MG63 (cell line): ENCODE measurements around the gene BMP8A. TPM values are rescaled to one million over a fixed set of nuclear protein-coding genes. Genes with fewer than 3 reads are reported as not detected.
"Not testable (repeated sequence)": the region's sequence is repeated elsewhere in the genome, so short reads cannot be mapped to it uniquely, and the experiment has no call there.

ENCODE experiments used
- DNase-seq: peaks from one replicate; pipeline ENCODE4 v3.0.0-alpha.2; 2020
- H3K27me3 ChIP-seq: fragments of 250-450 bp; sonication (Bioruptor Pico); 2 replicates; pipeline ENCODE4 v1.5.1; 2020; ENCODE audit warnings: mild to moderate bottlenecking, moderate library complexity
- H3K36me3 ChIP-seq: fragments of 250-450 bp; sonication (Bioruptor Pico); 2 replicates; pipeline ENCODE4 v1.5.1; 2020; ENCODE audit warnings: mild to moderate bottlenecking, moderate library complexity
- H3K4me3 ChIP-seq: fragments of 250-450 bp; sonication (Bioruptor Pico); 2 replicates; pipeline ENCODE4 v1.5.1; 2020; ENCODE audit warnings: mild to moderate bottlenecking, moderate library complexity
- H3K9me3 ChIP-seq: fragments of 250-450 bp; sonication (Bioruptor Pico); 2 replicates; pipeline ENCODE4 v1.5.1; 2020; ENCODE audit warnings: mild to moderate bottlenecking, moderate library complexity
- total RNA-seq: library from RNA; depleted of rRNA; stranded (reverse); fragments of >200 nt; shearing (Covaris generic); gene quantifications from 2 replicates; pipeline ENCODE4 v1.2.3, GENCODE V29; 2014; ENCODE audit warnings: low replicate concordance

Gene BMP8A
- total RNA-seq, 1 experiment from 2014 or later, result not detected

DNA sequence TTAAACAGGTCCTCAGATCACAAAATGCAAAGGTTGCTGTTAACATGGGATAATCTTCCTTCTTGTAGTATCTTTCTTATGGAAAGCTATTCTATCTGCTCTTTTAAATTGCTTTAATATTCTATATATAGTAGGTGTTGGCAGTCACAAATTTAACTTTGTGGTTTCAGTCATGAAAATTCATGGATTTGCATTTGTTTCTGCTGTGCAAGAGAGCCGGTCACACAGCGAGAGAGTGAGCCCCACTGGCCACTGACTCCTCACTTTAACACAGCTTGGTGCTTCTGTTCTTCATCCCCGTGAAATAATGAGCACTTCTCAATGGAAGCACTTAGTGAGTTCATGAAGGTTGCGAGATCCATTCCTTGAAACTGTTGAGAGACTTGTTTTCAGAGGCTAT, 18.1 kb upstream of the BMP8A start:
- Histone ChIP-seq H3K4me3 (no peak overlapping the region), H3K9me3 (no peaks in the 10 kb centered on the region), H3K36me3 (peaks cover 42% of the 10 kb centered on the region), H3K27me3 (no peaks in the 10 kb centered on the region)
- DNase-seq, result no peak

DNA sequence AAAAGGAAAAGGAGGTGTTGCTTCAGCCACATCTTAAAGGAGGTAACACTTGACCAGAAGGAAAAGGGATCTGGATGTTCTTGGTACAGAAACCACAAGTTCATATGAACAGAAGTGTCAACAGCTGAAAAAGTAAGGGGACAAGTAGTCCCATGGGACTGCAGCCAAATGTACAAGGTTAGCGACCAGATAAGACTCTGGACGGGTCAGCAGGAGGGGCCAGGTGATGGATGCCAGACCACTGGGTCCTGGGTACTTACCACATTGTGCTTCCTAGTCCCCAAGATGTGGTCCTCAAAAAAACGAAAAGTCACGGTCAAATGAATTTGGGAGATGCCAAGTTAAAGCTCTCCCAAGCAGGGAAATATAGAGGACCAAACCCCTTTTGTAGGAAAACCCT, 16.6 kb upstream of the BMP8A start:
- no peaks in the 10 kb centered on the region for H3K27me3 ChIP-seq
- DNase-seq, result no peak
- no peak overlapping the region for H3K4me3 ChIP-seq
- no peaks in the 10 kb centered on the region for H3K9me3 ChIP-seq
- peaks cover 35% of the 10 kb centered on the region for H3K36me3 ChIP-seq

DNA sequence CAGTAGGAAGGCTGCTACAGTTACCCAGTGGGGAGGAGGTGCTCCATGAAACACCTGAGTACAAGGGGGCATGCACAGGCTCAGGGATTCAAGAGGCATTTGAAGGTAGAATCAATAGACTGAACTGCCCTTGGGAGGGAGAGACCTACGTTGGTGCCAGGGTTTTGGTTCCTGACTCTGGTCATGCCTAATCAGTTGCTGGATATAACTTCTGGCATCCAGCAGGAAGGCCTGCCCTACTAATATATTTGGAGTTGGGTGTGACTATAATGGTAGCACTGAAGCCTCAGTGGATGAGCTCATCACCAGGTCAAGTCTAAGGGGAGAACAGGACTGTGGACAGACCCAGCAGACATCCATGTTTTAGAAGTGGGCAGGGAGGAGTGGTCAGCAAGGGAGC, 15.9 kb upstream of the BMP8A start:
- H3K27me3 ChIP-seq, DNase-seq, H3K4me3 ChIP-seq, H3K9me3 ChIP-seq: not testable (repeated sequence)
- H3K36me3 ChIP-seq, result peaks cover 36% of the 10 kb centered on the region

DNA sequence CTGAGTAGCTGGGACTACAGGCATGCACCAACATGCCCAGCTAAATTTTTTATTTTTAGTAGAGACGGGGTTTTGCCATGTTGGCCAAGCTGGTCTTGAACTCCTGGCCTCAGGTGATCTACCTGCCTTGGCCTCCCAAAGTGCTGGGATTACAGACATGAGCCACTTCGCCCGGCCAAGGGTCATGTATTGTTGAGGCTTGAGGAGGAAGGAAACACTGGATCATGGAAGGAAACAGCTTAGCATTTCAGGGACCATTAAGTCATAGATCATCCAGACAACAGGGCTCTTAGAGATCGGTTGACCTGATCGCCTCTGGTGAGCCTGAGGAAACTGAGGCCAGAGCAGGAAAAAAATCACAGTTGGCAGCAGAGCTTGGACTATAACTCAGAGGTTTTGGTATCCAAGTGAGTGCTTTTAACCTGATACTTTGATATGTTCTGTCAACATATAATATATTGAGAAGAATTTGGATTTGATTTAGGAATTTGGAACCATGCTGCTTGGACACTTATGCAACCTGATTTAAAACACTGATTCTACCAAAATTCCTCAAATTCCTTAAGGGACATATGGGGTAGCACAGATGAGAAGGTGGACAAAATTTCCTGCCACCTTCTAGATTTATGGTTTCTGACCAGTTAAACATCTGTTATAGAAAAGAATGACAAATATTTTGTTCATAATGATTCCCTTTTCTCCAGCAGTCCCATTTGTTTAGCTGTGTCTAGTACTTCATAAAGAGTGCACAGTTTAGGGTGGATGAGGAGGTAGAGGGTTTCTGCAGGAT, 13.1 kb upstream of the BMP8A start:
- Histone ChIP-seq H3K4me3 (no peak overlapping the region), H3K9me3 (no peaks in the 10 kb centered on the region), H3K27me3 (no peaks in the 10 kb centered on the region), H3K36me3 (peaks cover 27% of the 10 kb centered on the region)
- DNase-seq, result no peak

DNA sequence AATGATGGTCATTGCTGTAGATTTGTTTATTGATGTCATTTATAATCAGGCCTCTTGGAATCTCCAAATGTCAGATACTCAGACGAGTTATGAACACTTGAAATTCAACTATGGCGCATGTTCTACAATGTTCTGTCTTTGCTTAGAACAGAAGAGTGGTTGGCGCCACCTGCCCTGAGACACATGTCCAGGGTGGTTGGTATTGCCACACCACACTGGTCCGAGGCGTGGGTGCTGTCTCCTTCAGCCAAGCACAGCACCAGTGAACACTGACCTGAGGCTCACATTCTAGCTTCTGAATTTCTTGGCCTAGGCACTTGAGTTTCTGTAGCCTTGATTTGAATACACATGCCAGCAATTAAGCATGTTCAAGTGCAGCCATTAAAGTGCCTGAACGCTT, 10.1 kb upstream of the BMP8A start:
- no peaks in the 10 kb centered on the region for H3K9me3 ChIP-seq
- no peak for DNase-seq
- peaks cover 42% of the 10 kb centered on the region for H3K36me3 ChIP-seq
- H3K4me3 ChIP-seq, result no peak overlapping the region
- no peaks in the 10 kb centered on the region for H3K27me3 ChIP-seq

DNA sequence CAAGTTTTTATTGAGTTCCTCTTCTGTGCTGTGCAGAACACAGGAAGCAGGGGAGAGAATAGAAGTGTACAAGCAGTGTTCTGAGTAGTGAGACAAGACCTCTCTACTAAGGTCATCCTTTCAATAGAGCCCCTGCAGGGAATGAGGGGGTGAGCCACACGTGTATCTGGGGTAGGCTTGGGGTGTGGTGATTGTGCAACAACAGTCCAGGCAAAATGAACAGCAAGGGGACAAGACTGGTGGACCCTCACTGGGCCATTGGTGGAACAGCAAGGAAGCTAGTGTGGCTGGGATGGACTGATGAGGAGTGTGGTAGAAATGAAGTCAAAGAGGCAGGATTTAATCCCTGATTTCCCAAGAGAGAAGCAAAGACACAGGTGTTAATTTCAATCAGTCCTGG, 8.2 kb upstream of the BMP8A start:
- Histone ChIP-seq H3K4me3 (no peak overlapping the region), H3K9me3 (no peaks in the 10 kb centered on the region), H3K36me3 (peaks cover 50% of the 10 kb centered on the region), H3K27me3 (no peaks in the 10 kb centered on the region)
- no peak for DNase-seq

DNA sequence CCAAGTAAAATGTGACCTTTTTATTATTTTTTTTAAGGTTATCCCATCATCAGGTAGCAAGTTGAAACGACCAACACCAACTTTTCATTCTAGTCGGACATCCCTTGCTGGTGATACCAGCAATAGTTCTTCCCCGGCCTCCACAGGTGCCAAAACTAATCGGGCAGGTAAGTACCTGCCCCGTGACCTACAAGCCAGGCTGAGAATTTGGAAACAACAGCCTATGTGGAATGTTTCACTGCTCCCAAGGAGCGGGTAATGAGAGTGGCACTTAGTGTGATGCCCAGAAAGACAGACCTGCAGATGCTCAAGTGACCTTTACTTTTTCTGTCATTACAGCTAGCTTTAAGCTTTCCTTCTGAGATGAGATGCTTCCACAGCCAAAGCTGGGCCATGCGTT, 6.9 kb upstream of the BMP8A start:
- no peak overlapping the region for H3K4me3 ChIP-seq
- H3K27me3 ChIP-seq, result no peaks in the 10 kb centered on the region
- peaks cover 45% of the 10 kb centered on the region for H3K36me3 ChIP-seq
- no peak for DNase-seq
- no peaks in the 10 kb centered on the region for H3K9me3 ChIP-seq

DNA sequence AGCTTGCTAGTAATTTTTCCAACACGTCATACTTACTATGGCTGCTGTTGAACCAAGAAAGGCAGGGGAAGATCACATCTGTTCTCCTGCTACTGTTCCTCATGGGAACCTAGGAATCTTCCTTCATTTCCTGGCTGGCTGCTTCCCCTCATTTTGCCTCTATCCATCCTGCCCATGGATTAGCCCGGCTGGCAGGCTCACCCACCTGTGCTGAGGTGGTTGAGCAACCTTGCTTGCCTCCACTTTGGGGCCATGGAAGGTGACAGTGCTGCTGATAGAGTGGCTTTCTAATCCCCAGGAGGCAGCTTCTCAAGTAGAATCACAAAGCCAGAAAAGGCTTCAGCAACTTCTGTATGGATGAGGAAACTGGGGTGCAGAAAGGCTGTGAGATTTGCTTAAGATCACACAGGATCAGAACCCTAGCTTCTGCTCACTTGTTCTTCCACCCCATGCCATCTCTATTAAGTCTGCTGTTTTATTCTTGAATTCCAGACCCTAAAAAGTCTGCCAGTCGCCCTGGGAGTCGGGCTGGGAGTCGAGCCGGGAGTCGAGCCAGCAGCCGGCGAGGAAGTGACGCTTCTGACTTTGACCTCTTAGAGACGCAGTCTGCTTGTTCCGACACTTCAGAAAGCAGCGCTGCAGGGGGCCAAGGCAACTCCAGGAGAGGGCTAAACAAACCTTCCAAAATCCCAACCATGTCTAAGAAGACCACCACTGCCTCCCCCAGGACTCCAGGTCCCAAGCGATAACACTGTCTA, 6.2 kb upstream of the BMP8A start:
- Histone ChIP-seq H3K27me3 (no peaks in the 10 kb centered on the region), H3K36me3 (peaks cover 38% of the 10 kb centered on the region), H3K4me3 (no peak overlapping the region), H3K9me3 (no peaks in the 10 kb centered on the region)
- no peak for DNase-seq

DNA sequence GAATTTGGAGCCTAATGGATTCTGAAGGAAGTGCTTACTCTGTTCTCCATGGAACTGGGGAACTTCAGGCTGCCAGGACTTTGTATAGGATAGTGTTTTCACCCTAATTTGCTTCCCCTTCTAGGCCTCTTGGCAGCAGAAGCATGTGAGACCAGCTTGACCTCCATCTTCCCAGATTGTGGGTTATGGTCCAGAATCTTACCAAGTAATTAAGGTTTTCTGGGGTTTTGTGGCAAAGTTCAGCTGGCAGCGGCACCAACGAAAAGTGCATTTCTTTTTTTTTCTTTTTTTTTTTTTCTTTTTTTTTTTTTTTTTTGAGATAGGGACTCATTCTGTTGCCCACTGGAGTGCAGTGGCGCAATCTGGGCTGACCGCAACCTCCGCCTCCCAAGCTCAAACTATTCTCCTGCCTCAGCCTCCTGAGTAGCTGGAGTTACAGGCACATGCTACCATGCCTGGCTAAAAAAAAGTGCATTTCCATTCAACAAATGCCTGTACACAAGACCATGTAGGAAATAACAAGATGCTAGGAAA, 3.4 kb upstream of the BMP8A start:
- no peaks in the 10 kb centered on the region for H3K27me3 ChIP-seq
- no peak for DNase-seq
- H3K4me3 ChIP-seq, result no peak overlapping the region
- H3K36me3 ChIP-seq, result peaks cover 28% of the 10 kb centered on the region
- H3K9me3 ChIP-seq, result no peaks in the 10 kb centered on the region

DNA sequence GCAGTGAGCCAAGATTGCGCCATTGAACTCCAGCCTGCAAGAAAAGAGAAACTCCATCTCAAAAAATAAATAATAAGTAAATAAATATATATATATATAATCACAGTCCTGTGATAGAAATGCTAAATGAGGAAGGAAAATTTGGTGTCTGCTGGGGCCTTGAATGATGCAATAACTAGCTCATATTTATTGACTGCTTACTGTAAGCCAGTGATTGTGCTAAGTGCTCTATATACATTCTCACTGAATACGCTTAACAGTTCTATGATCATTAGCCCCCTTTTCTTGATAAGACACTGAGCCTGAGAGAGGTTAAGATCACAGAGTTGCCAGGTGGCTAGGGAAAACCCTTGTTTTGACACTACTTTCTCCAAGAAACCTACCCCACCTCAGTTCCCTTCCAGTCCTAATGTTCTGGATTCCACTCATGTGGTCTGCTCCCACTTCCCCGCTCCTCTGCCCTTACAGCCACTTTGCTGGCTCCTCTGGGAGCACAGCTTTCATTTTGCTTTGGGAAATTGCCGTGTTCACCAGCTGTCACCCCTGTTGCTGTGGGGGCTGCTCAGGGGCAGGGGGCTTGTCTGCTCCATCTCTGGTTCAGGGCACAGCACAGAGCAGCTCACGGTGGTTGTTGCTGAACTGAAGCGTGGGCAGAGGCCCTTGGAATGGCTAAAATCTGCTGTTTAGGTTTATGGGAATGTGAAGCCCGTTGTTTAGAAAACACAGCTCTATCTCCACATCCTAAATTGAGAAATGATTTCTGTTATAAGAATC, 2.5 kb upstream of the BMP8A start:
- H3K36me3 ChIP-seq, result peaks cover 25% of the 10 kb centered on the region
- H3K9me3 ChIP-seq, result no peaks in the 10 kb centered on the region
- H3K27me3 ChIP-seq, result no peaks in the 10 kb centered on the region
- no peak for DNase-seq
- no peak overlapping the region for H3K4me3 ChIP-seq

DNA sequence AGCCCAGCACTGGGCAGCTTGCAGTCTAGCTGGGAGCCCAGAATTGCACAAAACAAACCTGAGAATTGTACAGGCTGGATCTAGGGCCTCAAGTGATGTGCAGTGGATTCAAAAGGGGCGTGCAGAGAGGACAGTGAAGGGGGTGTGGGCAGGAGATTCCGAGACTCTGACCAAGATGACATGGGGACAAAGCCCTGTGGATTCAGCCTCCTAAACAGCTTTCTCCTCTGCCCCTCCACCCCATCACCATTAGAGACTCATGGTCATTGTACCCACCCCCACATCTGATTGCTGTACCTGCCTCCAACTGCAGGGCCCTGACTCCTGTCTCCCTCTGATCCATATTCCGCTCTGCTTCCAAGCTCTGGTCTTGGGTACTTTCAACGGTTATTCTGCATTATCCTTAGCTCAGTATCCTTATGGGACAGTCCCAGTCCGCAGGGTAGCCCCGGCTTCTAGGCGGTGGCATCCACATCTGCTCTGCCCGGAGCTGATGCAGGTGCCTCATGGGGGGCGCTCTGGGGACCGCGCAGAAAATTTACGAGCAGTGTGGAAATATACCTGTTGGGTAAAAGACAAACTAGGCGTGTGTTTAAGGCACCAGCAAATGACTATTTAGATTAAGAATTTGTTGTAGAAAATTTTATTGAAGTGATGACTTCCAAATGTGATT, 1.7 kb upstream of the BMP8A start:
- no peak for DNase-seq
- Histone ChIP-seq H3K9me3 (no peaks in the 10 kb centered on the region), H3K36me3 (peaks cover 22% of the 10 kb centered on the region), H3K4me3 (no peak overlapping the region), H3K27me3 (no peaks in the 10 kb centered on the region)

DNA sequence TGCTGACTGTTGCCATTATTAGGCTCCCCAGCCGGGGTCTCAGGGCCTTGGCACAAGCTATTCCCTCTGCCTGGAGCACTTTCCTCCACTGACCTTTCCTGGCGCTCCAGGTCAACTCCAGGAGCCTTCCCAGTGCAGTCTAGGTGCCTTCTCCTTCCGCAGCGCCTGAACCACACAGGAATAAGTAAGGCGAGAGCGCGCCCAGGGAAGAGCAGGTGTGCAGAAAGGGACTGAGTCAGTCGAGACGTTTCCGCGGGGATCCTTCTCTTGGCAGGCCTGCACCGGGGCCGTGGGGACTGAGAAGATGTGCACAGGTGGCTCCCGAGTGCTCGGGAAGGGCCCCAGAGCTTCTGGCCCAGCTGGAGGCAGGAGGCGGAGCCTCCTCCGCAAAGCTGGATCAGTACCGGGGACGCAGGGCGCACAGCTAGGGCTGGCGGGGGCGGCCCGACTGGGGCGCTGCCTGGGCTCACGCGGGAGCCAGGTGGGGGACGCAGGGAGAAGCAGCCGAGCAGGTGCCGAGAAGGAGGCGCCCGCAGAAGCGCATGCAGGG, 765 bp upstream of the BMP8A start:
- H3K9me3 ChIP-seq, result no peaks in the 10 kb centered on the region
- no peak overlapping the region; the same call in 1 of the 2 replicates for H3K4me3 ChIP-seq
- no peak for DNase-seq
- H3K36me3 ChIP-seq, result peaks cover 12% of the 10 kb centered on the region
- no peaks in the 10 kb centered on the region for H3K27me3 ChIP-seq

DNA sequence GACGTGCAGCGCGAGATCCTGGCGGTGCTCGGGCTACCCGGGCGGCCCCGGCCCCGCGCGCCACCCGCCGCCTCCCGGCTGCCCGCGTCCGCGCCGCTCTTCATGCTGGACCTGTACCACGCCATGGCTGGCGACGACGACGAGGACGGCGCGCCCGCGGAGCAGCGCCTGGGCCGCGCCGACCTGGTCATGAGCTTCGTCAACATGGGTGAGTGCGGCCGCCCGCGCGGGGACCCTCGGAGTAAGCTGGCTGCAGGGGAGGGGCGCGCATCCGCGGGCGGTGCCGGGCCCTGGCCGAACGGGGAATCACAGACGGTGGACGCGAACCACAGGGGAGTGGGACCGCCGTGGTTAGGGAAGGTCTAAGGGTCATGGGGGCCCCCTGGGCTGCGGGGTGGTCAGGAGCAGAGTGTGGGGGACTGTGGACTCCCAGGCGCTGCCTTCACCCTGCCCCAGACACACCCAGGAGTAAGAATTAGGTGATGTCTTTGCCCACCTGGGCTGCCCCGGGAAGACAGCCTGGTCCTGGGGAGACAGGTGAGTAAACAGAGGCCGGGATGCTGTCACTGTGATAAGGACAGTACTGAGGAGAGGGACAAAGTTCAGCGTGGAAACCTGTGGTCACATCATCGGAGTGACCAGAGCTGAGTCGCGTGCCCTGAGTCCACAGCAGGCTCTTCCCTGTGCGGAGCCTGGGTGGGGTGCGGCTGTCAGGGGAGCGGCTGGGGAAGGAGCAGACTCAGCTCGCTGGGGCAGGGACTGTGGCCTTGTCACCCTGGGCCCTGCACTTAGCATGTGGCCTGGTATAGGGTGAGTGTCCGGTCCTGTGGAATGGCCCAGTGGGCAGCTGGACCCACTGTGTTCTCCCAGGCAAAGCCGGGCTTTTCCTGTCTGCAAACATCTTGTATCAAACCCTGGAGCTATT, 944 bp downstream of the BMP8A start:
- H3K36me3 ChIP-seq, H3K4me3 ChIP-seq, DNase-seq, H3K9me3 ChIP-seq, H3K27me3 ChIP-seq: not testable (repeated sequence)

DNA sequence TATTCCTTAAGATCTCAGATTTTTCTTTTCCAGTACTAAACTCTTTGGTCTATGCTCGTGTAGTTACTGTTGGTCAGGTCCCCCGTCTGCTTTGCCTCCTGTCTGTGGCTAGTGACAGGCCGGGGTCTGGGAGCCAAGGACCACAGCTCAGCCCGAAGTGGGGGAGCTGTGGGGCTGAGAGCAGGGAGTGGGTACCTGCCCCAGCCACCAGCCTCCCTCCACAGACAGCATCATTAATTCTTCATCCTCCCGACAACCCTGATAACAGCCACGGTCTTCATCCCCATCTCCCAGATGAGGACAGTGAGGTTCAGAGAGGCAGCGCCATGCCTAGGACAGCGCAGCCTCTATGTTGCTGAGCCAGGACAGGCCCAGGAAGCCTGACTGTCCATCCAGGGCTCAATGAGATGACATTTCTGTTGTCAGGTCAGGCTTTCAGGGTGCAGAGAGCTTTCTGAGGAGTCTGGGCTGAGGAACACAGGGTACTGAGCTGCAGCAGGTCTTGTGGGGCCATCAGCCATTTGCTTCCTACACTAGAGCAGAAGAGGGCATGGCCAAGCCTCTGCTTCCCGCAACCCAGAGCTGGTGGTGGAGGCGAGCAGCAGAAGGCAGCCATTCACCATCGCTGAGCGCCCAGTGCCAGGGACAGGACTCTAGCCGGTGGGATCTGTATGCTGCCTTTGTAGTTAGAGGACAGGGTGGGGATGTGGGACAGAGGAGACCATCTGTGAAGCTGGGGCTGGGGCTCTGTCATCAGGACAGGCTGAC, 1.8 kb downstream of the BMP8A start:
- H3K9me3 ChIP-seq, DNase-seq, H3K27me3 ChIP-seq, H3K4me3 ChIP-seq, H3K36me3 ChIP-seq: not testable (repeated sequence)
